D341Med (cell line): ENCODE measurements around the gene USP17L29.
"Not testable (repeated sequence)": the region's sequence is repeated elsewhere in the genome, so short reads cannot be mapped to it uniquely, and the experiment has no call there.

Experiments
- DNase-seq: peaks from one replicate; pipeline ENCODE4 v3.0.0; 2012; ENCODE audit warnings: low spot score

USP17L29 gene

GRCh38 chr4:9353338-9353737 lies at the start of gene USP17L29:
USP17L29 (plus strand) TSS chr4:9353638; CDS start chr4:9353638, 0 bp downstream.
- DNase-seq = not testable (repeated sequence)

DNA sequence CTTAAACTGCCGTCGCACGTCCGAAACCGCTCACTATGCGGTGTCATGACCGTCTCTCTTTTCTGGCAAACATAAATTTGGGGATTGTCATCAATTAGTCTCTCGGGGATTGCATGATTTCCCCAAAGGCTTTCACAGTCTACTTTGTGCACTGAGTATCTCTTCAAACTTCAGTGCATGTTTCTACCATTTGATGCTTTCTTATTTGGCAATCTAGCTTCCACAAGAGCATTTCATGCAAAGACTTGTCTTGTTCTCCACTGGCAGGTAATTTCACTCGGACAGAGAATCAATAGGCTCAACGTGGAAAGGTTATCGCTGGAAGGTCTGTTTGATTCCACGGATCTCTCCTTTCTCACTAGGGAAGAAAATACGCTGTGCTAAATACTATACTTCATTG lies 29.2 kb upstream of the USP17L29 start:
- DNase-seq = not testable (repeated sequence)

DNA sequence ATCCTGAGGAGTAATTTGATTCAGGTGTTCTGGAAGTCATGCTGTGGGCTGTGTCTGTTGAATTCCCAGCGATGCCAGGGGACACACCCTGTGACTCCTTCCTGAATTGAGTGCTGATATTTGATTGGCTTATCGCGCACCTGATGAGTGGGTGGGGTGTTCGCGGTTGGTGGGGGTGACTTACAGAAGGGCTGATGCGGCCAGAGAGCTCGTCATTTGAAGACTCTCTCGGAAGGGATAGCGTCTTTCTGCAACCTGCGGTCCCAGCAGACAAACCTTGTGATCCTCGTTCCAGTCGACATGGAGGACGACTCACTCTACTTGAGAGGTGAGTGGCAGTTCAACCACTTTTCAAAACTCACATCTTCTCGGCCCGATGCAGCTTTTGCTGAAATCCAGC lies 28.6 kb upstream of the USP17L29 start, which contains the start of gene USP17L24:
Gene USP17L24 (plus strand): TSS at position 301 of the 400 bp plus-strand sequence. CDS start 0 bp downstream, at position 301.
- DNase-seq = not testable (repeated sequence)

DNA sequence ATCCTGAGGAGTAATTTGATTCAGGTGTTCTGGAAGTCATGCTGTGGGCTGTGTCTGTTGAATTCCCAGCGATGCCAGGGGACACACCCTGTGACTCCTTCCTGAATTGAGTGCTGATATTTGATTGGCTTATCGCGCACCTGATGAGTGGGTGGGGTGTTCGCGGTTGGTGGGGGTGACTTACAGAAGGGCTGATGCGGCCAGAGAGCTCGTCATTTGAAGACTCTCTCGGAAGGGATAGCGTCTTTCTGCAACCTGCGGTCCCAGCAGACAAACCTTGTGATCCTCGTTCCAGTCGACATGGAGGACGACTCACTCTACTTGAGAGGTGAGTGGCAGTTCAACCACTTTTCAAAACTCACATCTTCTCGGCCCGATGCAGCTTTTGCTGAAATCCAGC lies 23.8 kb upstream of the USP17L29 start, which contains the start of gene USP17L25:
Gene USP17L25 (plus strand): TSS at position 301 of the 400 bp plus-strand sequence. CDS start 0 bp downstream, at position 301.
- DNase-seq = not testable (repeated sequence)

- DNase-seq = not testable (repeated sequence)
Measured at GRCh38 chr4:9334358-9334757, 19.1 kb upstream of the USP17L29 start, which contains the start of gene USP17L26. USP17L26 (plus strand) TSS chr4:9334658; CDS start chr4:9334658, 0 bp downstream.

- not testable (repeated sequence) for DNase-seq
Measured at GRCh38 chr4:9339103-9339502, 14.3 kb upstream of the USP17L29 start, which contains the start of gene USP17L5. USP17L5 (plus strand) TSS chr4:9339403; CDS start chr4:9339403, 0 bp downstream.

- not testable (repeated sequence) for DNase-seq
Measured at GRCh38 chr4:9343848-9344247, 9.6 kb upstream of the USP17L29 start, which contains the start of gene USP17L27. USP17L27 (plus strand) TSS chr4:9344148; CDS start chr4:9344148, 0 bp downstream.

DNA sequence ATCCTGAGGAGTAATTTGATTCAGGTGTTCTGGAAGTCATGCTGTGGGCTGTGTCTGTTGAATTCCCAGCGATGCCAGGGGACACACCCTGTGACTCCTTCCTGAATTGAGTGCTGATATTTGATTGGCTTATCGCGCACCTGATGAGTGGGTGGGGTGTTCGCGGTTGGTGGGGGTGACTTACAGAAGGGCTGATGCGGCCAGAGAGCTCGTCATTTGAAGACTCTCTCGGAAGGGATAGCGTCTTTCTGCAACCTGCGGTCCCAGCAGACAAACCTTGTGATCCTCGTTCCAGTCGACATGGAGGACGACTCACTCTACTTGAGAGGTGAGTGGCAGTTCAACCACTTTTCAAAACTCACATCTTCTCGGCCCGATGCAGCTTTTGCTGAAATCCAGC lies 4.8 kb upstream of the USP17L29 start, which contains the start of gene USP17L28:
Gene USP17L28 (plus strand): TSS at position 301 of the 400 bp plus-strand sequence. CDS start 0 bp downstream, at position 301.
- not testable (repeated sequence) for DNase-seq

- not testable (repeated sequence) for DNase-seq
Measured at GRCh38 chr4:9350866-9351265, 2.6 kb upstream of the USP17L29 start.

DNA sequence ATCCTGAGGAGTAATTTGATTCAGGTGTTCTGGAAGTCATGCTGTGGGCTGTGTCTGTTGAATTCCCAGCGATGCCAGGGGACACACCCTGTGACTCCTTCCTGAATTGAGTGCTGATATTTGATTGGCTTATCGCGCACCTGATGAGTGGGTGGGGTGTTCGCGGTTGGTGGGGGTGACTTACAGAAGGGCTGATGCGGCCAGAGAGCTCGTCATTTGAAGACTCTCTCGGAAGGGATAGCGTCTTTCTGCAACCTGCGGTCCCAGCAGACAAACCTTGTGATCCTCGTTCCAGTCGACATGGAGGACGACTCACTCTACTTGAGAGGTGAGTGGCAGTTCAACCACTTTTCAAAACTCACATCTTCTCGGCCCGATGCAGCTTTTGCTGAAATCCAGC lies 9.4 kb downstream of the USP17L29 start, which contains the start of gene USP17L30:
Gene USP17L30 (plus strand): TSS at position 301 of the 400 bp plus-strand sequence. CDS start 0 bp downstream, at position 301.
- DNase-seq = not testable (repeated sequence)

- DNase-seq = not testable (repeated sequence)
Measured at GRCh38 chr4:9379881-9380280, 26.4 kb downstream of the USP17L29 start.

- peak; percentile 32 for DNase-seq
Measured at GRCh38 chr4:9381012-9381534, 27.6 kb downstream of the USP17L29 start.

DNA sequence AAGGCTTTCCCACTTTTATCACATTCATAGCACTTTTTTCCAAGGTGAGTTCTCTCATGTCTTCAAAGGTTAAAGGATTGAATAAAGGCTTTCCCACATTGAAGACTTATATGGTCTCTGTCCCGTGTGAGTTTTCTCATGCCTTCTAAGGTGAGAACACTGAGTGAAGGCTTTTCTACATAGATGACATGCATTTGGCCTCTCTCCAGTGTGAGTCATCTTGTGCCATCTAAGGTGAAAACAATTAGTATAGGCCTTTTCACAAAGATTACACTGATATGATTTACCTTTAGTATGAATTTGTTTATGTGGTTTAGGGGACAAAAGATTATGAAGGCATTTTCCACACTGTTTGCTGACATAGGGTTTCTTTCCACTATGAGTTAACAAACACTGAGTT lies 30.7 kb downstream of the USP17L29 start:
- DNase-seq = no peak

DNA sequence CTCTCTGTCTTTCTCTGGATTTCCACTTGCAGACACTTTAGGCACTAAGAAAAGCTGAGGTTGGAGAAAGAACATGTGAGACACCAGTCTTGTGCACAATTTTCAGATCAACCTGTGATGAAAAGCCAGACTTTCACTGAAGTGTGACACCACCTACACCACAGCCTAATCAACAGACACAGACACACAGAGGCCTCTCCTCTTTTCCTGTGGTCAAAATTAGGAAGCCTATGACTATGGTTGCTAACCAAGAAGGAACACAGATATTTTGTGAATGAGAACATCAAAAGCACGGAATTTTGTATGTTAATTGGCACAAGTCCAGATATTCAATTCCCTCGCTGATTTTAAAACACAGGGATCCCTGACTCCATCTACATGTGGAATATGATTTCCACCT lies 35.6 kb downstream of the USP17L29 start:
- DNase-seq = not testable (repeated sequence)
